ENCODE results near the gene MTO1.

- TF ChIP-seq CTCF (IDR thresholded peaks at IDR 0.05; ENCODE audit: low read depth, low read length) (no peak), POLR2A (IDR thresholded peaks at IDR 0.05; ENCODE audit: extremely low read depth, insufficient read length) (no peak), MYC (IDR thresholded peaks at IDR 0.05; ENCODE audit: low read depth, low read length) (no peak)
These were observed 50.3 kb downstream of the MTO1 start for GRCh38 chr6:73511796-73512195.
